K562 (cell line): ENCODE data around the gene OGFR. TPM values are rescaled to one million over a fixed set of nuclear protein-coding genes. Genes with fewer than 3 reads are reported as not detected.

Experiments
- CBFA2T2 ChIP-seq: fragments of 450-650 bp; conservative IDR thresholded peaks from 2 replicates; pipeline ENCODE4 v1.6.1; 2017; ENCODE audit warnings: mild to moderate bottlenecking
- CC2D1A ChIP-seq: fragments of 450-650 bp; IDR thresholded peaks from 2 replicates; pipeline ENCODE4 v1.6.1; 2017; ENCODE audit warnings: mild to moderate bottlenecking
- CHD1 ChIP-seq: fragments of 200-600 bp; sonication (generic); IDR thresholded peaks from one replicate; pipeline ENCODE4 v1.6.1; 2012; ENCODE audit warnings: mild to moderate bottlenecking, moderate library complexity, low read length, inconsistent platforms
- CTBP1 ChIP-seq: fragments of 450-650 bp; IDR thresholded peaks from 2 replicates; pipeline ENCODE4 v1.6.1; 2016; ENCODE audit warnings: borderline replicate concordance
- ERF ChIP-seq: fragments of 450-650 bp; formaldehyde crosslinking; IDR thresholded peaks from 2 replicates; pipeline ENCODE4 v1.4.0; 2020; ENCODE audit warnings: mild to moderate bottlenecking, mixed read lengths
- FOSL1 ChIP-seq: fragments of 200-800 bp; sonication (Bioruptor generic); conservative IDR thresholded peaks from 2 replicates; pipeline ENCODE4 v1.6.1; 2016; ENCODE audit warnings: missing genetic modification characterization, missing compliant biosample characterization
- GABPA ChIP-seq: fragments of 200-800 bp; sonication (Bioruptor generic); conservative IDR thresholded peaks from 2 replicates; pipeline ENCODE4 v1.6.1; 2016; ENCODE audit warnings: low read depth, missing genetic modification characterization, missing compliant biosample characterization
- GTF2F1 ChIP-seq: IDR thresholded peaks from 2 replicates; pipeline ENCODE4 v1.6.1; 2011; ENCODE audit warnings: low read depth, low read length, improper control_type of control experiment
- MED1 ChIP-seq: sonication (generic); formaldehyde crosslinking; IDR thresholded peaks from 2 replicates; pipeline ENCODE4 v1.8.1; 2023; ENCODE audit warnings: missing genetic modification reagents, borderline replicate concordance
- NCOA6 ChIP-seq: fragments of 450-650 bp; IDR thresholded peaks from 2 replicates; pipeline ENCODE4 v1.6.1; 2017; ENCODE audit warnings: mild to moderate bottlenecking
- NFATC3 ChIP-seq: fragments of 450-650 bp; IDR thresholded peaks from 2 replicates; pipeline ENCODE4 v1.6.1; 2017; ENCODE audit warnings: mild to moderate bottlenecking
- NFRKB ChIP-seq: fragments of 450-650 bp; IDR thresholded peaks from 2 replicates; pipeline ENCODE4 v1.6.1; 2016; ENCODE audit warnings: low read depth
- PCBP1 ChIP-seq: fragments of 200-400 bp; formaldehyde crosslinking; IDR thresholded peaks from 2 replicates; pipeline ENCODE4 v1.6.1; 2018; ENCODE audit warnings: mild to moderate bottlenecking, low read depth, low read length; ENCODE audit not compliant: poor library complexity, severe bottlenecking
- PRMT5 ChIP-seq: sonication (generic); formaldehyde crosslinking; IDR thresholded peaks from 2 replicates; pipeline ENCODE4 v1.5.0; 2020; ENCODE audit warnings: missing genetic modification reagents
- PTRF ChIP-seq: fragments of 450-650 bp; IDR thresholded peaks from 2 replicates; pipeline ENCODE4 v1.6.1; 2016; ENCODE audit warnings: mild to moderate bottlenecking, missing genetic modification characterization, missing compliant biosample characterization
- RFX7 ChIP-seq: fragments of 250-450 bp; sonication (Bioruptor Pico); IDR thresholded peaks from 2 replicates; pipeline ENCODE4 v1.5.1; 2021; ENCODE audit warnings: mild to moderate bottlenecking
- SMARCA5 ChIP-seq: fragments of 450-650 bp; IDR thresholded peaks from 2 replicates; pipeline ENCODE4 v1.6.1; 2016
- TAF9B ChIP-seq: fragments of 450-650 bp; IDR thresholded peaks from 2 replicates; pipeline ENCODE4 v1.6.1; 2018; ENCODE audit warnings: mild to moderate bottlenecking; ENCODE audit not compliant: partially characterized antibody
- TCF3 ChIP-seq: sonication (generic); formaldehyde crosslinking; IDR thresholded peaks from 2 replicates; pipeline ENCODE4 v1.4.0; 2020; ENCODE audit warnings: mild to moderate bottlenecking, missing genetic modification reagents
- XRCC4 ChIP-seq: IDR thresholded peaks from one replicate; pipeline ENCODE4 v1.6.1; 2011; ENCODE audit not compliant: insufficient read depth, insufficient read length; ENCODE audit errors: extremely low read depth
- YBX1 ChIP-seq: fragments of 450-650 bp; IDR thresholded peaks from 2 replicates; pipeline ENCODE4 v1.7.1; 2016; ENCODE audit warnings: mild to moderate bottlenecking
- ZBTB34 ChIP-seq: fragments of 250-450 bp; sonication (Bioruptor Pico); IDR thresholded peaks from 2 replicates; pipeline ENCODE4 v1.8.0; 2021; ENCODE audit warnings: mild to moderate bottlenecking, moderate library complexity
- ZNF121 ChIP-seq: sonication (generic); formaldehyde crosslinking; conservative IDR thresholded peaks from 2 replicates; pipeline ENCODE4 v1.8.0; 2022; ENCODE audit warnings: missing genetic modification reagents
- ZNF197 ChIP-seq: fragments of 200-800 bp; sonication (Bioruptor generic); IDR thresholded peaks from 2 replicates; pipeline ENCODE4 v1.6.1; 2016; ENCODE audit warnings: low read depth, missing genetic modification characterization, missing compliant biosample characterization
- ZNF561 ChIP-seq: fragments of 450-650 bp; formaldehyde crosslinking; conservative IDR thresholded peaks from 2 replicates; pipeline ENCODE4 v1.4.0; 2020; ENCODE audit warnings: mild to moderate bottlenecking, moderate library complexity
- polyA plus RNA-seq, 8 experiments: library from polyadenylated mRNA; depleted of rRNA in 4 of 8; stranded (reverse) in 5 of 8; unstranded in 3 of 8; fragments of >200 nt; fragmentation: Nextera tagmentation in 2 of 8; fragmentation: Illumina TruSeq in 1 of 8; extraction: Ambion mirVana in 2 of 8; extraction: Trizol in 1 of 8; gene quantifications; 2 replicates each; pipeline versions ENCODE4 v1.2.1 to v1.2.3, GENCODE V29; 2011 to 2014; ENCODE audit warnings: inconsistent platforms in 1 of 8, missing spikeins in 1 of 8
- total RNA-seq, 7 experiments: library from RNA; depleted of rRNA in 6 of 7; stranded (reverse); fragments of >200 nt in 6 of 7; fragmentation: Illumina TruSeq in 2 of 7; extraction: Trizol in 2 of 7; gene quantifications; 2 replicates each; pipeline versions ENCODE4 v1.2.1 to v1.2.3, GENCODE V29; 2011 to 2021; ENCODE audit warnings: low replicate concordance in 1 of 7
- TF ChIP-seq, protein P1 (sequence below), 2 experiments: IDR thresholded peaks; 2 replicates each; pipeline ENCODE4 v1.6.1; 2012; ENCODE audit warnings: improper control_type of control experiment in 2 of 2, low read depth in 2 of 2, low read length in 2 of 2, borderline replicate concordance in 1 of 2
- TF ChIP-seq, protein P2 (sequence below): sonication (generic); formaldehyde crosslinking; IDR thresholded peaks from 2 replicates; pipeline ENCODE4 v1.8.1; 2023; ENCODE audit warnings: mild to moderate bottlenecking, missing genetic modification reagents

Gene OGFR
- total and polyA plus RNA-seq, 9 of the 15 experiments (the other 6 are each of a cell fraction or from before 2014, with no cell fraction given): 0.39 to 56.3 (median 17.5) TPM

DNA sequence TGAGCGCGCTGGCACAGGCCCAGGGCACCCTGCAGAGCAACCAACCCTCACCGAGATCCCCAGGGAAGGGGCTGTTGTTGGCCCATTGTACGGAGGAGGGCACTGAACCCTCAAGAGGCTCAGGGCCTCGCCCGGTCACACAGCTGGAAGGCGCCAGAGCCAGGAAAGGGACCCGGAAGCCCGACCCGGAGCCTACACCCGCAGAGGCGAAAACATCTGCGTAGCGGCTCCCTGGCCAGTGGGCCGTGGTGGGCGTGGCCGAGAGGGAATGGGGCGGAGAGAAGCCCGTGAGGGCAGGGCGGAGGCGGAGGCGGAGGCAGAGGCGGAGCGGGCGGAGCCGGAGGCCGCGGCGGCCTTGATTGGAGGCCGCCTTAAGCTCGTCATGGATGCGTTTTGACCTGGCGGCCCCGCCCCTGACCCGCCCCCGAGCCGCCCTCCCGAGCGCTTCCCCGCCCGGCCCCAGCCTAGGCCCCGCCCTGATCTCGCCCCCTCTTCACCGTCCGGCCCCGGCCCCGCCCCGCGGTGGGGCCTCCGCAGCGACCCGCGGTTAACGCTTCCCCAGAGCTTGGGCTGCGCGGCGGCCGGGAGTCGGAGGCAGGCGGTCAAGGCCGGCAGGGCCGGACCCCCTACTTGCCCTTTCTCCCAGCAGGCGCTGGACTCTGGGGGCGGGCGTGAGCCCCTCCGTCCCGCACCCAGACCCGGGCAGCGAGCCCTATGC lies 10.5 kb upstream of the OGFR start (continued):
- TF ChIP-seq, protein P1, sequence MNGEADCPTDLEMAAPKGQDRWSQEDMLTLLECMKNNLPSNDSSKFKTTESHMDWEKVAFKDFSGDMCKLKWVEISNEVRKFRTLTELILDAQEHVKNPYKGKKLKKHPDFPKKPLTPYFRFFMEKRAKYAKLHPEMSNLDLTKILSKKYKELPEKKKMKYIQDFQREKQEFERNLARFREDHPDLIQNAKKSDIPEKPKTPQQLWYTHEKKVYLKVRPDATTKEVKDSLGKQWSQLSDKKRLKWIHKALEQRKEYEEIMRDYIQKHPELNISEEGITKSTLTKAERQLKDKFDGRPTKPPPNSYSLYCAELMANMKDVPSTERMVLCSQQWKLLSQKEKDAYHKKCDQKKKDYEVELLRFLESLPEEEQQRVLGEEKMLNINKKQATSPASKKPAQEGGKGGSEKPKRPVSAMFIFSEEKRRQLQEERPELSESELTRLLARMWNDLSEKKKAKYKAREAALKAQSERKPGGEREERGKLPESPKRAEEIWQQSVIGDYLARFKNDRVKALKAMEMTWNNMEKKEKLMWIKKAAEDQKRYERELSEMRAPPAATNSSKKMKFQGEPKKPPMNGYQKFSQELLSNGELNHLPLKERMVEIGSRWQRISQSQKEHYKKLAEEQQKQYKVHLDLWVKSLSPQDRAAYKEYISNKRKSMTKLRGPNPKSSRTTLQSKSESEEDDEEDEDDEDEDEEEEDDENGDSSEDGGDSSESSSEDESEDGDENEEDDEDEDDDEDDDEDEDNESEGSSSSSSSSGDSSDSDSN (IDR thresholded peaks at IDR 0.05; ENCODE audit: borderline replicate concordance in 1 of 2, low read depth in 2 of 2, low read length in 2 of 2): peak; percentile 45 to 57; a peak in 1 of 4 replicates
- no peak for TF ChIP-seq ZNF121 (CRISPR knock-in tag)
- no peak for TF ChIP-seq ZNF197
- no peak for TF ChIP-seq SMARCA5
- no peak for TF ChIP-seq CHD1
- no peak for TF ChIP-seq ZBTB34 (CRISPR knock-in tag)
- TF ChIP-seq PRMT5 (CRISPR knock-in tag): no peak
- no peak; the same call in 1 of the 2 replicates for TF ChIP-seq NFRKB
- TF ChIP-seq GTF2F1: no peak
- TF ChIP-seq, protein P2, sequence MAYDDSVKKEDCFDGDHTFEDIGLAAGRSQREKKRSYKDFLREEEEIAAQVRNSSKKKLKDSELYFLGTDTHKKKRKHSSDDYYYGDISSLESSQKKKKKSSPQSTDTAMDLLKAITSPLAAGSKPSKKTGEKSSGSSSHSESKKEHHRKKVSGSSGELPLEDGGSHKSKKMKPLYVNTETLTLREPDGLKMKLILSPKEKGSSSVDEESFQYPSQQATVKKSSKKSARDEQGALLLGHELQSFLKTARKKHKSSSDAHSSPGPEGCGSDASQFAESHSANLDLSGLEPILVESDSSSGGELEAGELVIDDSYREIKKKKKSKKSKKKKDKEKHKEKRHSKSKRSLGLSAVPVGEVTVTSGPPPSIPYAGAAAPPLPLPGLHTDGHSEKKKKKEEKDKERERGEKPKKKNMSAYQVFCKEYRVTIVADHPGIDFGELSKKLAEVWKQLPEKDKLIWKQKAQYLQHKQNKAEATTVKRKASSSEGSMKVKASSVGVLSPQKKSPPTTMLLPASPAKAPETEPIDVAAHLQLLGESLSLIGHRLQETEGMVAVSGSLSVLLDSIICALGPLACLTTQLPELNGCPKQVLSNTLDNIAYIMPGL: 0 out of 2 replicates have a peak, but pooled peaks have one; percentile 24
- TF ChIP-seq PCBP1: peak; percentile 90
- TF ChIP-seq RFX7 (CRISPR knock-in tag): no peak
- no peak for TF ChIP-seq FOSL1
- TF ChIP-seq NCOA6: no peak
- TF ChIP-seq XRCC4: no peak
- no peak for TF ChIP-seq CTBP1
- no peak for TF ChIP-seq YBX1
- no peak for TF ChIP-seq ZNF561 (CRISPR knock-in tag)
- no peak for TF ChIP-seq NFATC3
- TF ChIP-seq CBFA2T2: no peak
- 0 out of 2 replicates have a peak, but pooled peaks have one; percentile 56 for TF ChIP-seq ERF (CRISPR knock-in tag)
- TF ChIP-seq PTRF: no peak
- TF ChIP-seq TCF3 (CRISPR knock-in tag): no peak; the same call in 1 of the 2 replicates
- TF ChIP-seq CC2D1A: no peak
- peak; percentile 30 for TF ChIP-seq TAF9B
- TF ChIP-seq MED1: no peak
- peak; percentile 67 for TF ChIP-seq GABPA (tag)
